NCI-H2107 (cell line): ENCODE data around the gene BACH1.

Experiments
- DNase-seq: peaks from one replicate; lab custom pipeline; 2025; lab: John Stamatoyannopoulos, UW

The BACH1 gene

DNA sequence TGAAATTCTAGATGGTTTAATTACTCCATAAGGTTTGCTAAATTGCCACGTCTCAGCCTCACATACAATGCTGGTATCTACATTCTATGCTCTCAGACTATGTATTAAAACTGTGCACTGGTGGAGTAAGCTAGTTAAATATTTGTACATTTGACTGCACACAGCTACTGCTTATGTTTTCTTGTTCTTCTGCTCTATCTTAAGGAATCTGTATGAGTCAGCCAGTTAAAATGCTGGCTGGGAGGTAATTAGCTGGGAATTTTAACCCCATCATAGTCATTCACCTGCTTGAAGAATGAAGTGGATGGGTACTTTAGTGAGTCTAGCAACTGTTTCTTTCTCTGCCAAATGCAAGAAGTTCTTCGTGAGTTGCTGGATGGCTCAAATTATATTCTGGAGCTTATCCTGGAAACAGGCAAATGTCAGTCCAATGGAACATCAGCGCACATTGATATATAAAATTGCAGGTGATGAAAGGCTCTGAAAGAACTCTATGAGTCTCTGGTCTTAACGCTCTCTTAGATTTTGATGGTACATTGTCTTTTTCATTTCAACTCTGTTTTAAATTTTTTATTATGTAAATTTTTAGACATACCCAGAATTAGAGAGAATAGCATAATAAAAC lies 83.4 kb downstream of the BACH1 start:
- DNase-seq = no peak

DNA sequence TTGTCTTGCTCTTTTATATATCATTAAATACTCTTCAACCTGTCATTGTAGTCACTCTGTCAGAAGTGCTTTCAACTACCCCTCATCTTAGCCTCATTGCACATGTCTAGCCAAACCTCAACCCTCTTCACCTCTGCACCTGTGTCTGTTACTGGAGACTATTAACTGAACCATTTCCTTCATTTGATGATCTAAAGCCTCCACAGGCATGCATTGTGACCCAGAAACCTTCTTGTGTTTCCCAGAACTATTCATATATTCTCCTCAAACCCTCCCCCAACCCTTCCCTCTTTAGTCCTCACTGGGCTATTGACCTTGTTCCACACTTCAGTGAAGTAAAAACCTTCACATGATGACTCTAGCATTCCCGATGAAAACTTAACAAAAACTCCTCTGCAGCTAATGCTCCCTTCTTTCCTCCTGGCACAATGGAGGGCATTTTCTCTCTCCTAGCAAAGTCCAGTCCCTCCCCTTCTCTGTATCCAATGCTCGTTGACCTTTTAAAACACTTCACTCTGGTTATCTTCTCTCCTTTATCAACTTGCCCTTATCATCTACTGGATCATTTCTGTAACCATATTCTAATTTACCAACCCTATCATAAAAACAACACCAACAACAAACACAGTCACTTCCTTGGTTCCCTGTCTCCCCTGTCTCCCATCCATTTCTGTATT lies 86.1 kb downstream of the BACH1 start:
- DNase-seq = no peak

DNA sequence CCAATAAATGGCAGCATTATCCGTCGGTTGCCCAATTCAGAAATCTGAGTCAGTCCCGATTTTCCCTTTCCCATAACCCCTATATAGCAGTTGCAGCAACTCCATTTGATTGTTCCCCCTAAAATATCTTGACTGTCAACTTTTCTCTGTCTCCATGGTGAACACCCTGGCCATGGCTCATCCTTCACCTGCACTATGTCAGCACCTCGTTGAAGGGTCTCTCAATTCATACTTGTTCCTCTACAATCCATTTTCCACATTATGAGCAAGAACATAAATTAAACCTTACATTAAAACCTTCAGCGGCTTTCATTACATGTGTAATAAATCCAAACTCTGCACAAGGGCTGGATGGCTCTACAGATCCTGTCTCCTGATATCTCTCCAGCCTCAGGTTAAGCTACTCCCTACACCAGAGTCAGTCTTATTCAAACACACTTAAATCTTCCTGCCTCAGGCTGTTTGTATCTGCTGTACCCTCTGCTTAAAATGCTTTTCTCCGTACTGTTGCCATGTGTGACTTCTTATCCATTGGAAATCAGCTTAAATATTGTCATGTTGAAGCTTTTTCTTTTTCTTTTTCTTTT lies 87.3 kb downstream of the BACH1 start:
- DNase-seq = no peak

DNA sequence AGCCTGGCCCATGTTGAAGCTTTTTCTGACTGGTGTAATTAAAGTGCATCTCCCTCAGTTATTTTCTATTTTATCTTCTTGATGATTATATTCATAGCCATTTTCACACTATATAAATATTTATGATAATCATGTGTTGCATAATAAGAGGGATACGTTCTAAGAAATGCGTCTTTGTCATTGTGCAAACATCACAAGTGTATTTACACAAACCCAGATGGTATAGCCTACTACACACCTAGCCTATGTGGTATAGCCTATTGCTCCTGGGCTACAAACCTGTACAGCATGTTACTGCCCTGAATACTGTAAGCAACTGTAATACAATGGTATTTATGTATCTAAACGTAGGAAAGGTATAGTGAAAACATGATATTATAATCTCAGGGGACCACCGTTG lies 88.1 kb downstream of the BACH1 start:
- no peak for DNase-seq

DNA sequence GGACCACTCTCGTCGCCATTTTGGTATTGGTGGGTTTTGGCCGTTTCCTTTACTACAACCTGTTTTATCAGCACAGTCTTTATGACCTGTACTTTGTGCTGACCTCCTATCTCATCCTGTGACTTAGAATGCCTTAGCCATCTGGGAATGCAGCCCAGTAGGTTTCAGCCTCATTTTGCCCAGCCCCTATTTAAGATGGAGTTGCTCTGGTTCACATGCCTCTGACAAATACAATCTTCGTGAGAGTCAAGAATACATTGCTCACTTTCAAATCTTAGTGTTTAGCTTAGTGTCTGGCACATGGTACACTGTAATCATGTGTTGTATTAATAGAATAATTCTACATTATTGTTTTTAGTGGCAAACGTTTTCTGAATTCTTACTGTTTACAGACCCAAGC lies 88.9 kb downstream of the BACH1 start:
- DNase-seq = no peak

DNA sequence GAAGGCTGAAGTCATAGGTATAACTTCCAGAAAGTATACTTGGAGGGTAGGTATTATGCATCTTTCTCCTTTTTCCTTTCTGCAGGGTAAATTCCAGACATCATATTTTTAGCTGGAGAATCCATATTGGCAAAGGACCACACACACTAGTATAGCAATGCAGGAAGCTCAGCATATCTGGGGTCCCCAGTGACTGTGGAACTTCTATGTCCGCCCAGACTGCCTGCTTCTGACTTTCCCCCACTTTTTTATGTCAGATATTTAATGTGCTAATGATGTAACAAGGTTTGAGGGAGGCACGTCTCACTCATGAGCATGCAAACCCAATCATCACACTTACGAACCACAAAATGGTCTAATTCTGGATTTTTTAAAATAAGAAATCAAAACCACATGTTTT lies 90.4 kb downstream of the BACH1 start:
- no peak for DNase-seq

DNA sequence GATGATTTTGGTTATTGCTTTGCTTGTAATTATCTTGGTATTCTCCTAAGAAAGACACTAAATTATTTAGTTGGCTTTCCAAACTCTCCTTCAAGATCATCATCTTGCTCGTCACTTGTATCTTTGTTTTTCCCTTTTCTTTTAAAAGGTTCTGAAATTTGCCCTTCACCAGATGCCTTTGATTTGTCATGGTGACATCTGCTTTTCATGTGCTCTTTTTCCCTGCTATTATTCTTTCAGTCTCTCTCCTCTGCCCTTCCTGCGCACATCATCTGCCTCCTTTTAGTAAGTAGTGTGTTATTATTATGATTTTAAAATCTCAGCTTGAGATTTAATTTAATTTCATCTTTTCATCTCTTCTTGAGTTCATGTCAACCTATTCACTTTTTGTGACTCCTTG lies 92.1 kb downstream of the BACH1 start:
- no peak for DNase-seq

DNA sequence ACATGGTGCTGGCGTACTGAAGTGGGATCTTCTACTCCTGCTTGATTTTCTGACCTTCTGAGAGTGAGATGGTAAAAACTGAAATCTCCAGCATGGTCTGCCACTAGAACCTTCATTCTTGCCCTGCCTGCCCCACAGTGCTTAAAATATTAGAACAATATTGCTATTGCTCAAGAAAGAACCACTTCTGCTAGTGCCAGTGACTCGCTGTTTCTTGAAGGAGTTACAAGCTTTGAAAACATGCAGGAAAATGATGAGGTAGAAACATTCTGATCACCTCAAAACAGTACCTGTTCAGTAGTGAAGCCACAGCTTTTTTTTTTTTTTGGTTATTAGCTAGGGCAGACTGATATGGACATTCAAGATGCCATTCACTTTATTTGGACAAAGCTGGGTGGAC lies 95.3 kb downstream of the BACH1 start:
- no peak for DNase-seq
